Left lobe of liver (tissue), 2 donors: ENCODE measurements around the gene ZNF200. TPM values are rescaled to one million over a fixed set of nuclear protein-coding genes. Genes with fewer than 3 reads are reported as not detected.
"Not testable (repeated sequence)": the region's sequence is repeated elsewhere in the genome, so short reads cannot be mapped to it uniquely, and the experiment has no call there.

Experiments
- ATAC-seq: fragments of 200-7000 bp; cut with Tn5 transposase; one replicate; pipeline ENCODE4 v1.9.1; 2020; ENCODE audit warnings: mild to moderate bottlenecking, moderate library complexity
- DNase-seq: peaks from one replicate; pipeline ENCODE4 v3.0.0-alpha.2; 2020; ENCODE audit warnings: low spot score
- total RNA-seq: library from RNA; stranded (reverse); gene quantifications from one replicate; pipeline ENCODE4 v1.2.1, GENCODE V29; 2021
- donor health status: DM: no; HTN: no; CAD: no; lungs with moderate emphysema.
- donor health status: DM: no; HTN: yes; CAD: no.

The ZNF200 gene
- 2.2 TPM for total RNA-seq

- DNase-seq (peak; percentile 95), ATAC-seq (peak; percentile 98)
Measured at GRCh38 chr16:3234857-3235561, at the start of gene ZNF200. Gene ZNF200, minus strand, starts transcription at chr16:3235158. Its CDS starts 1,403 bp downstream, at chr16:3233755.

- ATAC-seq (no peak), DNase-seq (no peak)
Measured at GRCh38 chr16:3283543-3284447, 48.8 kb upstream of the ZNF200 start.

- peak; percentile 96 for DNase-seq
- peak; percentile 94 for ATAC-seq
Measured at GRCh38 chr16:3282730-3283542, 48.0 kb upstream of the ZNF200 start, which contains the start of gene ZNF263. Gene ZNF263, plus strand, starts transcription at chr16:3283491. Its CDS starts 328 bp downstream, at chr16:3283819.

GRCh38 chr16:3282103-3282729 lies 47.3 kb upstream of the ZNF200 start:
- DNase-seq (no peak), ATAC-seq (peak; percentile 43)

- ATAC-seq (no peak), DNase-seq (no peak)
Measured at GRCh38 chr16:3281222-3281820, 46.4 kb upstream of the ZNF200 start.

- ATAC-seq, result no peak
Measured at GRCh38 chr16:3276679-3277078, 41.7 kb upstream of the ZNF200 start.

GRCh38 chr16:3274947-3275346 lies 40.0 kb upstream of the ZNF200 start:
- no peak for ATAC-seq
- DNase-seq, result no peak

More at GRCh38 chr16:3276679-3277078, 41.7 kb upstream of the ZNF200 start:
- no peak for DNase-seq

- ATAC-seq (no peak), DNase-seq (no peak)
Measured at GRCh38 chr16:3274490-3274889, 39.5 kb upstream of the ZNF200 start.

- DNase-seq, ATAC-seq: not testable (repeated sequence)
Measured at GRCh38 chr16:3271281-3271680, 36.3 kb upstream of the ZNF200 start.

- not testable (repeated sequence) for DNase-seq, ATAC-seq
Measured at GRCh38 chr16:3270718-3271117, 35.8 kb upstream of the ZNF200 start.

GRCh38 chr16:3268294-3268693 lies 33.3 kb upstream of the ZNF200 start:
- DNase-seq (no peak), ATAC-seq (no peak)

GRCh38 chr16:3266873-3267537 lies 32.0 kb upstream of the ZNF200 start:
- no peak for DNase-seq
- no peak for ATAC-seq

- DNase-seq (peak; percentile 96), ATAC-seq (peak; percentile 88)
Measured at GRCh38 chr16:3264137-3265036, 29.4 kb upstream of the ZNF200 start.

- ATAC-seq (no peak), DNase-seq (no peak)
Measured at GRCh38 chr16:3262517-3262916, 27.6 kb upstream of the ZNF200 start.

- ATAC-seq (no peak), DNase-seq (no peak)
Measured at GRCh38 chr16:3259836-3260235, 24.9 kb upstream of the ZNF200 start.

GRCh38 chr16:3256866-3257465 lies 22.0 kb upstream of the ZNF200 start:
- ATAC-seq (no peak), DNase-seq (no peak)

- ATAC-seq, result peak; percentile 19
Measured at GRCh38 chr16:3256146-3256865, 21.3 kb upstream of the ZNF200 start, which contains the start of gene MEFV. Gene MEFV, minus strand, starts transcription at chr16:3256633. Its CDS starts 46 bp downstream, at chr16:3256587.

More at GRCh38 chr16:3256146-3256865, 21.3 kb upstream of the ZNF200 start, which contains the start of gene MEFV:
- no peak for DNase-seq
